KMS-11 (cell line): Measurements from ENCODE around the gene ELN.

Source experiments
- H2AFZ ChIP-seq: fragments of 200-600 bp; sonication (generic); 2 replicates; pipeline ENCODE4 v1.6.1; 2016; ENCODE audit warnings: antibody characterized with exemption, mixed run types, low read depth
- H3K27ac ChIP-seq: fragments of 200-600 bp; sonication (generic); 2 replicates; pipeline ENCODE4 v1.6.1; 2016; ENCODE audit warnings: mild to moderate bottlenecking, mixed run types
- H3K27me3 ChIP-seq: fragments of 200-600 bp; sonication (generic); 2 replicates; pipeline ENCODE4 v1.6.1; 2017; ENCODE audit warnings: mild to moderate bottlenecking, low read depth, mixed run types, moderate library complexity; ENCODE audit not compliant: insufficient read depth
- H3K36me3 ChIP-seq: fragments of 200-600 bp; sonication (generic); 2 replicates; pipeline ENCODE4 v1.6.1; 2017; ENCODE audit warnings: mild to moderate bottlenecking, mixed run types; ENCODE audit not compliant: insufficient read depth
- H3K4me1 ChIP-seq: fragments of 200-600 bp; sonication (generic); 2 replicates; pipeline ENCODE4 v1.6.1; 2016; ENCODE audit warnings: mild to moderate bottlenecking, low read depth, mixed run types; ENCODE audit not compliant: poor library complexity, severe bottlenecking
- H3K4me2 ChIP-seq: fragments of 200-600 bp; sonication (generic); 2 replicates; pipeline ENCODE4 v1.7.0; 2016; ENCODE audit warnings: mild to moderate bottlenecking, mixed run types
- H3K4me3 ChIP-seq: fragments of 200-600 bp; sonication (generic); IDR thresholded peaks from 2 replicates; pipeline ENCODE4 v1.6.1; 2017; ENCODE audit warnings: low read depth, low read length, mixed read lengths; ENCODE audit not compliant: insufficient read depth
- H3K79me2 ChIP-seq: fragments of 200-600 bp; sonication (generic); 2 replicates; pipeline ENCODE4 v1.6.1; 2016; ENCODE audit warnings: low read depth, mixed run types; ENCODE audit not compliant: insufficient read depth
- H3K9ac ChIP-seq: fragments of 200-600 bp; sonication (generic); 2 replicates; pipeline ENCODE4 v1.6.1; 2016; ENCODE audit warnings: mild to moderate bottlenecking, mixed run types
- H4K20me1 ChIP-seq: fragments of 200-600 bp; sonication (generic); 2 replicates; pipeline ENCODE4 v1.6.1; 2016; ENCODE audit warnings: mild to moderate bottlenecking, mixed run types; ENCODE audit not compliant: insufficient read depth
- CTCF ChIP-seq: fragments of 200-600 bp; sonication (generic); conservative IDR thresholded peaks from 2 replicates; pipeline ENCODE4 v1.6.1; 2017; ENCODE audit warnings: low read depth, mild to moderate bottlenecking, antibody characterized with exemption, low read length, moderate library complexity, mixed read lengths

The ELN gene

GRCh38 chr7:74078461-74078860 lies 50.5 kb downstream of the ELN start:
- no peaks in the 10 kb centered on the region for H3K27me3 ChIP-seq
- H4K20me1 ChIP-seq: no peaks in the 10 kb centered on the region
- no peak overlapping the region for H3K4me2 ChIP-seq
- no peak overlapping the region for H3K9ac ChIP-seq
- H3K4me1 ChIP-seq: peaks cover 6% of the 10 kb centered on the region
- no peak for TF ChIP-seq CTCF
- no peak overlapping the region for H3K4me3 ChIP-seq
- H2AFZ ChIP-seq: no peak overlapping the region
- H3K36me3 ChIP-seq: no peaks in the 10 kb centered on the region
- H3K27ac ChIP-seq: no peak overlapping the region
- H3K79me2 ChIP-seq: no peaks in the 10 kb centered on the region

GRCh38 chr7:74082770-74083116 lies 54.8 kb downstream of the ELN start:
- H3K4me1 ChIP-seq: peaks cover 17% of the 10 kb centered on the region
- peak overlapping the region; percentile 95; the same call in 1 of the 2 replicates for H2AFZ ChIP-seq
- TF ChIP-seq CTCF: no peak
- H3K79me2 ChIP-seq: no peaks in the 10 kb centered on the region
- no peaks in the 10 kb centered on the region for H4K20me1 ChIP-seq
- no peak overlapping the region for H3K9ac ChIP-seq
- H3K27me3 ChIP-seq: no peaks in the 10 kb centered on the region
- H3K4me2 ChIP-seq: peak overlapping the region; percentile 73; the same call in 1 of the 2 replicates
- no peak overlapping the region for H3K27ac ChIP-seq
- H3K4me3 ChIP-seq: no peak overlapping the region
- no peaks in the 10 kb centered on the region for H3K36me3 ChIP-seq

- no peak for TF ChIP-seq CTCF
- H3K4me2 ChIP-seq: peak within 1 kb of the TSS; percentile 100
- H3K4me1 ChIP-seq: peaks cover 17% of the 10 kb centered on the region
- H3K27ac ChIP-seq: peak within 1 kb of the TSS; percentile 59
- no peaks in the 10 kb centered on the region; the same call in 1 of the 2 replicates for H3K36me3 ChIP-seq
- H3K9ac ChIP-seq: peak within 1 kb of the TSS; percentile 91
- no peaks in the 10 kb centered on the region for H3K27me3 ChIP-seq
- no peak within 1 kb of the TSS for H3K4me3 ChIP-seq
- H4K20me1 ChIP-seq: no peaks in the 10 kb centered on the region
- H3K79me2 ChIP-seq: no peaks in the 10 kb centered on the region
- H2AFZ ChIP-seq: peak within 1 kb of the TSS; percentile 95
Observed at GRCh38 chr7:74083117-74083876, 55.3 kb downstream of the ELN start, which contains the start of gene LIMK1. Gene LIMK1, plus strand, starts transcription at chr7:74083804. Its CDS starts 187 bp downstream, at chr7:74083991.

- peak overlapping the region; percentile 59 for H3K27ac ChIP-seq
- no peaks in the 10 kb centered on the region for H3K27me3 ChIP-seq
- no peaks in the 10 kb centered on the region for H3K79me2 ChIP-seq
- peaks cover 17% of the 10 kb centered on the region for H3K4me1 ChIP-seq
- H4K20me1 ChIP-seq: no peaks in the 10 kb centered on the region
- H3K36me3 ChIP-seq: no peaks in the 10 kb centered on the region; the same call in 1 of the 2 replicates
- H3K4me2 ChIP-seq: peak overlapping the region; percentile 100
- H2AFZ ChIP-seq: peak overlapping the region; percentile 79
- no peak for TF ChIP-seq CTCF
- H3K4me3 ChIP-seq: no peak overlapping the region
- peak overlapping the region; percentile 91 for H3K9ac ChIP-seq
Observed at GRCh38 chr7:74083928-74084721, 56.2 kb downstream of the ELN start.
